Body of pancreas (tissue), 4 donors: ENCODE results near the gene HOXA11. TPM values are rescaled to one million over a fixed set of nuclear protein-coding genes. Genes with fewer than 3 reads are reported as not detected.

Experiments
- ATAC-seq: fragments of 150-250 bp; one replicate; pipeline ENCODE4 v1.9.1; 2016
- DNase-seq, 4 donors: peaks; one replicate each; pipeline ENCODE4 v3.0.0-alpha.2; 2019
- H3K27ac ChIP-seq, 4 donors: fragments of 200-600 bp; sonication (generic); 1 replicate in 3 of 4; 2 replicates in 1 of 4; pipeline versions ENCODE4 v1.5.1 to v1.6.1; 2016 to 2019; ENCODE audit warnings: mild to moderate bottlenecking in 1 of 4, mixed read lengths in 1 of 4, moderate library complexity in 1 of 4
- H3K27me3 ChIP-seq, 2 donors: fragments of 200-600 bp; sonication (generic); one replicate each; pipeline ENCODE4 v1.6.0; 2016; ENCODE audit warnings: mild to moderate bottlenecking in 1 of 2
- H3K36me3 ChIP-seq, 2 donors: fragments of 200-600 bp; sonication (generic); replicated peaks in 1 of 2; 2 replicates each; pipeline ENCODE4 v1.5.1; 2016; ENCODE audit warnings: low read depth in 2 of 2; ENCODE audit not compliant: insufficient read depth in 1 of 2
- H3K4me1 ChIP-seq: fragments of 200-600 bp; sonication (generic); one replicate; pipeline ENCODE4 v1.6.0; 2016
- H3K4me3 ChIP-seq, 2 donors: fragments of 200-600 bp; sonication (generic); 1 replicate in 1 of 2; 2 replicates in 1 of 2; pipeline ENCODE4 v1.5.1; 2016 to 2019
- H3K9me3 ChIP-seq, 3 donors: fragments of 200-600 bp; sonication (generic); 1 replicate in 2 of 3; 2 replicates in 1 of 3; pipeline ENCODE4 v1.5.1; 2016
- CTCF ChIP-seq, 7 experiments: fragments of 450-650 bp in 4 of 7; fragments of 200-600 bp in 3 of 7; sonication (generic) in 3 of 7; IDR thresholded peaks; one replicate each; pipeline ENCODE4 v1.5.1; 2016 to 2019; ENCODE audit warnings: antibody characterized with exemption in 7 of 7
- POLR2A ChIP-seq, 3 donors: fragments of 450-650 bp; IDR thresholded peaks; one replicate each; pipeline ENCODE4 v1.6.1; 2016; ENCODE audit warnings: antibody characterized with exemption in 3 of 3, mild to moderate bottlenecking in 2 of 3
- WGBS, 2 donors: methylation state at CpG; one replicate each; pipeline ENCODE4 v1.1.5; 2017; 5-methylcytosine and 5-hydroxymethylcytosine counted together
- intact Hi-C: fragments of 100-400 bp; cut with DNase I; formaldehyde crosslinking; loops from one replicate; pipeline ENCODE4 v1.15.1; 2023
- total RNA-seq, 2 donors: library from RNA; depleted of rRNA; stranded (reverse); fragments of >200 nt; gene quantifications; one replicate each; pipeline ENCODE4 v1.1.0, GENCODE V29; 2016

The HOXA11 gene
- total RNA-seq, 2 donors from 2014 or later, result not detected

GRCh38 chr7:27163288-27164044 lies 21.6 kb downstream of the HOXA11 start:
- no peak for TF ChIP-seq POLR2A (IDR thresholded peaks at IDR 0.05)
- no peak for TF ChIP-seq CTCF (IDR thresholded peaks at IDR 0.05)
- Histone ChIP-seq H3K9me3 (no peaks in the 10 kb centered on the region), H3K27me3 (peaks cover 0 to 68% of the 10 kb centered on the region in 2 donors), H3K4me1 (peaks cover 22% of the 10 kb centered on the region), H3K27ac (no peak overlapping the region), H3K36me3 (no peaks in the 10 kb centered on the region), H3K4me3 (no peak overlapping the region)
- intact Hi-C loops, result loop anchor here (10.0 kb wide), 1 partner anchor 309 kb away; no protein-coding TSS in a partner anchor
- 34 to 44% methylated on average over 24 of the region's 24 CpGs for WGBS, 2 donors
- no peak for DNase-seq
- no peak for ATAC-seq

DNA sequence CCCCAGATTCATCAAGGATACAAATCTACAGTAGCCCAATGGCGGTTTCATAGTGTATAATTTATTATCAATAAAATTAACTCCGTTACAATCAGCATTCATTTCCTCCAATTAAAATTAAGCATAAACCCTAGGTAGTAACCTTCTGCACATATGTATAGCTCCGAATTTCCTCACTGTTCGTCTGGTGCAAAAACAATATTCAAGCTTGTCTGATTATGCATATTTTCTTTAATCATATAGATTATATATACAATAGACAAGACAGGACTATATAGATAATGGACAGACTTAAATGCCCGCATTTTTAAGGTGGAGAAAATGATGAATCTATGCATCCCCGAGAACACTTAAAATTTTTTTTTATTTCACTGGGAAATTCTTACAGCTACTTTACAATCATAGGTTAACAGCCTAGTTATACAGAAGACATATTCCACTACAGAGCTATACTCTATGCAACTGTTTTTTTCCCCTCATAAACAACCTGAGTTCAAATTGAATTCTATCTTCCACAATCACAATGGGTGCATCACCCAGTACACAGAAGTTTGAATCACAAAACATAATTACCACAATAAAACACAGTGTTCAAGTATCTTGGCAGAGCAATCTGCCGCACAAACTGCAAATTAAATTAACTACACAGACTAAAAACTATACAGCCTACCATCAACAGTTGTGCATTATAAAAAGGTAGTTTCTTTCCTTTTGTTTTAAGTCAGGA lies 22.3 kb downstream of the HOXA11 start:
- DNase-seq, result no peak

GRCh38 chr7:27161721-27162560 lies 23.1 kb downstream of the HOXA11 start:
- peaks cover 22% of the 10 kb centered on the region for H3K4me1 ChIP-seq
- no peak overlapping the region for H3K27ac ChIP-seq
- no peak overlapping the region for H3K4me3 ChIP-seq
- TF ChIP-seq CTCF (IDR thresholded peaks at IDR 0.05), result no peak
- TF ChIP-seq POLR2A (IDR thresholded peaks at IDR 0.05), result no peak
- 26 to 33% methylated on average over 24 to 30 of the region's 30 CpGs for WGBS, 2 donors
- ATAC-seq (no peak), DNase-seq (peak in 1 of 4 donors; percentile 9)
- H3K9me3 ChIP-seq, result no peaks in the 10 kb centered on the region
- no peaks in the 10 kb centered on the region for H3K36me3 ChIP-seq
- H3K27me3 ChIP-seq, result peaks cover 0 to 64% of the 10 kb centered on the region in 2 donors
- intact Hi-C loops, result loop anchor here (10.0 kb wide), 1 partner anchor 307 kb away; no protein-coding TSS in a partner anchor

More for the DNA sequence above, 22.3 kb downstream of the HOXA11 start:
- no peak overlapping the region for H3K27ac ChIP-seq
- no peak for ATAC-seq
- peaks cover 0 to 69% of the 10 kb centered on the region in 2 donors for H3K27me3 ChIP-seq
- intact Hi-C loops, result loop anchor here (10.0 kb wide), 1 partner anchor 308 kb away; no protein-coding TSS in a partner anchor
- H3K4me3 ChIP-seq, result no peak overlapping the region
- H3K36me3 ChIP-seq, result no peaks in the 10 kb centered on the region
- TF ChIP-seq CTCF (IDR thresholded peaks at IDR 0.05) (no peak), POLR2A (IDR thresholded peaks at IDR 0.05) (no peak)
- WGBS, 2 donors, result 51 to 63% methylated on average over 7 of the region's 7 CpGs
- H3K4me1 ChIP-seq, result peaks cover 22% of the 10 kb centered on the region
- no peaks in the 10 kb centered on the region for H3K9me3 ChIP-seq

DNA sequence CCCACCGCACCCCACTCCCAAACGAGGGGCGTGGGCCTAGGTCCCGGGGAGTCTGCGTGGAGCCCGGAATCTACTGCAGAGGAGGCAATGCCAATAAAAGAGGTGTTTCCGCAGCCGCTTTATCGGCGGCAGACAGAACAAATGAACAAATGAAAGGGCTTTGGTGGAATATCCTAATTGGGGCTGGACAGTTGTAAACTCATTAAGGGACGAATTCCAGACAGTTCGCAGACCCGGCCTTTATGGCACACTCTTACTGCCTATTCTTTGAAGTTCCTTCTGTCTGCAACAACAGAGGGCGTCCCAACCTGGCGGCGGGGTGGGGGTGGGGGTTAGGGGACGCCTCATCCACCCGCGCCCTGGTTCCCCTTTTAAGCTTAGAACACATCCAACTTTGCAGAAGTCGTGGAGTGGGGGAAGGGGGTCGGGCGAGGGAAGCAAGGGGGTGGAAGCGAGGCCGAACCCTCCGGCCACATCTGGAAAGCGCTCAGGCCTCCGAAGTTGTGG lies 23.8 kb downstream of the HOXA11 start:
- ATAC-seq, result no peak
- TF ChIP-seq CTCF (IDR thresholded peaks at IDR 0.05), result peak in 1 of 7 experiments; percentile 24
- no peak for TF ChIP-seq POLR2A (IDR thresholded peaks at IDR 0.05)
- peak overlapping the region in 1 of 2 donors; percentile 44 for H3K4me3 ChIP-seq
- H3K27ac ChIP-seq, result no peak overlapping the region
- peaks cover 26% of the 10 kb centered on the region for H3K4me1 ChIP-seq
- H3K27me3 ChIP-seq, result peaks cover 0 to 64% of the 10 kb centered on the region in 2 donors
- WGBS, 2 donors, result 7 to 10% methylated on average over 13 to 25 of the region's 27 CpGs
- DNase-seq, result peak in 2 of 4 donors; percentile 11 to 53
- intact Hi-C loops, result loop anchor here (10.0 kb wide), 1 partner anchor 306 kb away; no protein-coding TSS in a partner anchor
- no peaks in the 10 kb centered on the region for H3K9me3 ChIP-seq
- H3K36me3 ChIP-seq, result no peaks in the 10 kb centered on the region
